SK-N-SH (cell line): Measurements from ENCODE around the gene PLEKHB1. TPM values are rescaled to one million over a fixed set of nuclear protein-coding genes. Genes with fewer than 3 reads are reported as not detected.
"Not testable (repeated sequence)": the region's sequence is repeated elsewhere in the genome, so short reads cannot be mapped to it uniquely, and the experiment has no call there.

Experiments used
- CTCF ChIA-PET: fragments of 300-600, 350-600 bp; formaldehyde crosslinking; extraction: SDS; loops from one replicate; lab custom pipeline; 2021; lab: Yijun Ruan, JAX
- POLR2A ChIA-PET: fragments of 350-600 bp; sonication (Branson Sonifier 250); formaldehyde crosslinking; extraction: SDS; loops from one replicate; lab custom pipeline; 2020; ENCODE audit warnings: antibody characterized with exemption, inconsistent platforms; lab: Yijun Ruan, JAX
- DNase-seq: peaks from one replicate; pipeline ENCODE4 v3.0.0; 2012
- H2AFZ ChIP-seq: fragments of 200-600 bp; sonication (generic); 2 replicates; pipeline ENCODE4 v1.8.1; 2016; ENCODE audit warnings: antibody characterized with exemption, mild to moderate bottlenecking, low read depth
- H3F3A ChIP-seq: fragments of 200-600 bp; sonication (generic); replicated peaks from 2 replicates; pipeline ENCODE3; 2016; ENCODE audit warnings: antibody characterized with exemption, mild to moderate bottlenecking; ENCODE audit not compliant: insufficient read depth
- H3K27ac ChIP-seq, 2 experiments: fragments of 200-500 bp in 1 of 2; fragments of 200-600 bp in 1 of 2; sonication (Bioruptor generic) in 1 of 2; sonication (generic), shearing (Covaris generic) in 1 of 2; 2 replicates each; pipeline versions ENCODE4 v1.5.1 to v1.6.1; 2014 to 2016; ENCODE audit warnings: low read depth in 2 of 2, inconsistent platforms in 1 of 2, low read length in 1 of 2, mild to moderate bottlenecking in 1 of 2, mixed read lengths in 1 of 2
- H3K27me3 ChIP-seq: fragments of 200-600 bp; sonication (generic), shearing (Covaris generic); 2 replicates; pipeline ENCODE4 v1.6.1; 2016; ENCODE audit warnings: mixed run types; ENCODE audit not compliant: insufficient read depth
- H3K36me3 ChIP-seq, 2 experiments: fragments of 200-500 bp in 1 of 2; fragments of 200-600 bp in 1 of 2; sonication (Bioruptor generic) in 1 of 2; sonication (generic) in 1 of 2; replicated peaks in 1 of 2; 2 replicates each; pipeline versions ENCODE3 to v1.5.1; 2014 to 2016; ENCODE audit warnings: low read length in 1 of 2, mild to moderate bottlenecking in 1 of 2; ENCODE audit not compliant: insufficient read depth in 2 of 2, control insufficient read depth in 1 of 2
- H3K4me1 ChIP-seq, 2 experiments: fragments of 200-500 bp in 1 of 2; fragments of 200-600 bp in 1 of 2; sonication (Bioruptor generic) in 1 of 2; sonication (generic), shearing (Covaris generic) in 1 of 2; 2 replicates each; pipeline versions ENCODE4 v1.5.1 to v1.6.1; 2014 to 2016; ENCODE audit warnings: low read depth in 1 of 2, low read length in 1 of 2, mixed run types in 1 of 2; ENCODE audit not compliant: insufficient read depth in 2 of 2, control insufficient read depth in 1 of 2
- H3K4me2 ChIP-seq: fragments of 200-600 bp; sonication (generic), shearing (Covaris generic); 2 replicates; pipeline ENCODE4 v1.6.1; 2017; ENCODE audit warnings: mixed run types
- H3K4me3 ChIP-seq, 2 experiments: fragments of 200-500 bp in 1 of 2; fragments of 200-600 bp in 1 of 2; sonication (Bioruptor generic) in 1 of 2; sonication (generic), shearing (Covaris generic) in 1 of 2; 2 replicates each; pipeline versions ENCODE4 v1.5.1 to v1.8.1; 2014 to 2016; ENCODE audit warnings: low read depth in 2 of 2, inconsistent platforms in 1 of 2, low read length in 1 of 2, mild to moderate bottlenecking in 1 of 2, mixed read lengths in 1 of 2, moderate library complexity in 1 of 2
- H3K79me2 ChIP-seq: fragments of 200-600 bp; sonication (generic); 2 replicates; pipeline ENCODE4 v1.8.1; 2017; ENCODE audit warnings: mild to moderate bottlenecking; ENCODE audit not compliant: insufficient read depth
- H3K9ac ChIP-seq: fragments of 200-600 bp; sonication (generic); 2 replicates; pipeline ENCODE4 v1.6.1; 2017; ENCODE audit warnings: mixed run types
- H3K9me2 ChIP-seq: fragments of 200-600 bp; sonication (generic); 2 replicates; pipeline ENCODE4 v1.6.1; 2017; ENCODE audit warnings: mixed run types
- H3K9me3 ChIP-seq: fragments of 200-600 bp; sonication (generic); 2 replicates; pipeline ENCODE4 v1.6.1; 2017; ENCODE audit warnings: mixed run types, mild to moderate bottlenecking, moderate library complexity
- H4K20me1 ChIP-seq: fragments of 200-600 bp; sonication (generic); 2 replicates; pipeline ENCODE4 v1.6.1; 2017; ENCODE audit warnings: mild to moderate bottlenecking, mixed run types; ENCODE audit not compliant: insufficient read depth
- CHD2 ChIP-seq: fragments of 150-350 bp; IDR thresholded peaks from 2 replicates; pipeline ENCODE4 v1.6.1; 2018; ENCODE audit warnings: low read length; ENCODE audit not compliant: partially characterized antibody
- ELF1 ChIP-seq: IDR thresholded peaks from 2 replicates; pipeline ENCODE4 v1.4.0; 2012
- GATA2 ChIP-seq: sonication (generic); formaldehyde crosslinking; IDR thresholded peaks from 2 replicates; pipeline ENCODE4 v1.5.0; 2020; ENCODE audit warnings: mild to moderate bottlenecking, missing genetic modification reagents
- NFIC ChIP-seq: IDR thresholded peaks from 2 replicates; pipeline ENCODE4 v1.4.0; 2012; ENCODE audit warnings: borderline replicate concordance
- NRF1 ChIP-seq: IDR thresholded peaks from 2 replicates; pipeline ENCODE4 v1.6.1; 2012; ENCODE audit warnings: low read depth, mild to moderate bottlenecking, low read length
- PBX3 ChIP-seq: IDR thresholded peaks from 2 replicates; pipeline ENCODE4; 2012
- RCOR1 ChIP-seq: fragments of 150-350 bp; IDR thresholded peaks from 2 replicates; pipeline ENCODE4 v1.6.1; 2017; ENCODE audit warnings: antibody characterized with exemption, low read length
- SMC3 ChIP-seq: IDR thresholded peaks from 2 replicates; pipeline ENCODE4 v1.6.1; 2012; ENCODE audit warnings: low read depth, low read length, improper control_type of control experiment
- TEAD4 ChIP-seq: IDR thresholded peaks from 2 replicates; pipeline ENCODE4 v1.4.0; 2012; ENCODE audit warnings: mild to moderate bottlenecking, borderline replicate concordance; ENCODE audit not compliant: insufficient read depth
- WGBS: methylation state at CpG from one replicate; pipeline ENCODE4 v1.1.6; 2017; ENCODE audit warnings: low lambda C conversion rate; 5-methylcytosine and 5-hydroxymethylcytosine counted together
- polyA plus RNA-seq, 3 experiments: library from polyadenylated mRNA; depleted of rRNA; stranded (reverse); fragments of >200 nt; gene quantifications; 2 replicates each; pipeline ENCODE4 v1.2.3, GENCODE V29; 2012
- TF ChIP-seq, protein P1 (sequence below): fragments of 200-600 bp; sonication (generic); IDR thresholded peaks from 2 replicates; pipeline ENCODE4 v1.6.1; 2017; ENCODE audit warnings: antibody characterized with exemption, mild to moderate bottlenecking, moderate library complexity

The PLEKHB1 gene
- polyA plus RNA-seq, 1 of the 3 experiments (the other 2 are of a cell fraction) = 10.2 TPM

DNA sequence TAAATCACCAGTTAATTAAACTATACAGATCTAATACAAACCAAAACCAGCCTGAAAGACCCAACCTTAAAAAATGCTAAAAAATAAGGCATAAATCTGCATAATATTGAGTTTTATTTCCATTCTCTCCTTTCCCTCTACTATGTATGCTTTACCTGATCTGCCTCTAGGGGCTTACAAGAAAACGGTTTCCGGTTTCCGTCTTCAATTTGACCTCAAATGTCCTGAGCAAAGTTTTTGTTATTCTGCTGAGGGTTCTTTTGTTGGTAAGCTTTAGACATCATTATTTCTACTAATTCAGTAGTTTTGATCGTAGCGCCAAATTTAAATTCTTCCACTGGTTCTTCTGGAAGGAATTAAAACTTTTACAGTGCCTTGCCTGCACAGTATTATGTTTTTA is 30.2 kb downstream of the PLEKHB1 start:
- H3K27ac ChIP-seq, H3K4me3 ChIP-seq, H3K4me1 ChIP-seq, H3K9me3 ChIP-seq, H3K79me2 ChIP-seq, POLR2A ChIA-PET, H3K27me3 ChIP-seq, DNase-seq, H2AFZ ChIP-seq, H3K9ac ChIP-seq, H3F3A ChIP-seq, H3K9me2 ChIP-seq, H3K4me2 ChIP-seq, H4K20me1 ChIP-seq: not testable (repeated sequence)
- peaks cover 14 to 30% of the 10 kb centered on the region in 2 experiments for H3K36me3 ChIP-seq
- CTCF ChIA-PET = interaction anchor here (0.7 kb wide), 1 partner anchor 16 kb away, joined by 4 read pairs; no protein-coding TSS in a partner anchor
- WGBS = 96% methylated on average over 5 of the region's 5 CpGs
- TF ChIP-seq, protein P1, sequence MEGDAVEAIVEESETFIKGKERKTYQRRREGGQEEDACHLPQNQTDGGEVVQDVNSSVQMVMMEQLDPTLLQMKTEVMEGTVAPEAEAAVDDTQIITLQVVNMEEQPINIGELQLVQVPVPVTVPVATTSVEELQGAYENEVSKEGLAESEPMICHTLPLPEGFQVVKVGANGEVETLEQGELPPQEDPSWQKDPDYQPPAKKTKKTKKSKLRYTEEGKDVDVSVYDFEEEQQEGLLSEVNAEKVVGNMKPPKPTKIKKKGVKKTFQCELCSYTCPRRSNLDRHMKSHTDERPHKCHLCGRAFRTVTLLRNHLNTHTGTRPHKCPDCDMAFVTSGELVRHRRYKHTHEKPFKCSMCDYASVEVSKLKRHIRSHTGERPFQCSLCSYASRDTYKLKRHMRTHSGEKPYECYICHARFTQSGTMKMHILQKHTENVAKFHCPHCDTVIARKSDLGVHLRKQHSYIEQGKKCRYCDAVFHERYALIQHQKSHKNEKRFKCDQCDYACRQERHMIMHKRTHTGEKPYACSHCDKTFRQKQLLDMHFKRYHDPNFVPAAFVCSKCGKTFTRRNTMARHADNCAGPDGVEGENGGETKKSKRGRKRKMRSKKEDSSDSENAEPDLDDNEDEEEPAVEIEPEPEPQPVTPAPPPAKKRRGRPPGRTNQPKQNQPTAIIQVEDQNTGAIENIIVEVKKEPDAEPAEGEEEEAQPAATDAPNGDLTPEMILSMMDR = 0 out of 2 replicates have a peak, but pooled peaks have one; percentile 12

GRCh38 chr11:73680687-73681086 is 34.3 kb downstream of the PLEKHB1 start:
- Histone ChIP-seq H2AFZ (no peak overlapping the region), H3K9me3 (no peaks in the 10 kb centered on the region), H3K79me2 (no peaks in the 10 kb centered on the region), H3K9me2 (no peaks in the 10 kb centered on the region), H4K20me1 (no peaks in the 10 kb centered on the region), H3K27ac (no peak overlapping the region), H3K4me1 (no peaks in the 10 kb centered on the region), H3F3A (no peaks in the 10 kb centered on the region), H3K4me3 (no peak overlapping the region), H3K4me2 (no peak overlapping the region), H3K27me3 (no peaks in the 10 kb centered on the region), H3K9ac (no peak overlapping the region), H3K36me3 (peaks cover 14 to 36% of the 10 kb centered on the region in 2 experiments)
- ChIA-PET CTCF (interaction anchor here (0.7 to 4.0 kb wide), 4 partner anchors 10 to 86 kb away, joined by 3 to 22 read pairs (median 3); no protein-coding TSS in a partner anchor), POLR2A (interaction anchor here (0.6 kb wide), 1 partner anchor 769 kb away, joined by 4 read pairs; no protein-coding TSS in a partner anchor)
- 92% methylated on average over 2 of the region's 2 CpGs for WGBS
- TF ChIP-seq CHD2 (no peak), TEAD4 (no peak), NRF1 (no peak), NFIC (no peak), SMC3 (no peak), ELF1 (no peak), RCOR1 (no peak), PBX3 (no peak), GATA2 (no peak)
- no peak for DNase-seq
